Testis (tissue), 3 donors: ENCODE results near the gene MCF2L. TPM values are rescaled to one million over a fixed set of nuclear protein-coding genes. Genes with fewer than 3 reads are reported as not detected.

Source experiments
- DNase-seq: peaks from one replicate; pipeline ENCODE4 v3.0.0-alpha.2; 2019
- H3K27ac ChIP-seq, 2 donors: fragments of 200-600 bp; sonication (generic); one replicate each; pipeline ENCODE4 v1.5.1; 2019
- H3K27me3 ChIP-seq: fragments of 200-600 bp; sonication (generic); one replicate; pipeline ENCODE4 v1.5.1; 2019
- H3K36me3 ChIP-seq: fragments of 200-600 bp; sonication (generic); one replicate; pipeline ENCODE4 v1.5.1; 2017; ENCODE audit warnings: low read depth; ENCODE audit errors: missing control alignments
- H3K4me1 ChIP-seq: fragments of 200-600 bp; sonication (generic); one replicate; pipeline ENCODE4 v1.5.1; 2019
- H3K4me3 ChIP-seq, 2 donors: fragments of 200-600 bp; sonication (generic); one replicate each; pipeline ENCODE4 v1.5.1; 2017 to 2019
- H3K9me3 ChIP-seq: fragments of 200-600 bp; sonication (generic); one replicate; pipeline ENCODE4 v1.5.1; 2017
- POLR2A ChIP-seq: fragments of 450-650 bp; IDR thresholded peaks from one replicate; pipeline ENCODE4 v1.6.1; 2017; ENCODE audit warnings: antibody characterized with exemption, mild to moderate bottlenecking, moderate library complexity
- WGBS, 2 donors: methylation state at CpG; one replicate each; pipeline ENCODE4 v1.1.5; 2018; 5-methylcytosine and 5-hydroxymethylcytosine counted together
- intact Hi-C: fragments of 100-400 bp; cut with DNase I; formaldehyde crosslinking; loops from one replicate; pipeline ENCODE4 v1.15.1; 2023; ENCODE audit warnings: low total_unique reads
- polyA plus RNA-seq: library from polyadenylated mRNA; stranded (reverse); fragments of 350-450 nt; fragmentation: Illumina TruSeq; extraction: RNeasy Lipid Tissue Mini Kit (QIAGEN cat#74804); gene quantifications from one replicate; pipeline ENCODE4 v1.2.3, GENCODE V29; 2014; ENCODE audit warnings: low read depth, low replicate concordance; ENCODE audit not compliant: insufficient read depth
- total RNA-seq, 2 donors: library from RNA; depleted of rRNA; stranded (reverse); fragments of >200 nt; gene quantifications; one replicate each; pipeline ENCODE4 v1.2.3, GENCODE V29; 2016
- TF ChIP-seq, protein P1 (sequence below), 3 experiments: fragments of 450-650 bp in 2 of 3; fragments of 200-600 bp in 1 of 3; sonication (generic) in 1 of 3; IDR thresholded peaks; one replicate each; pipeline ENCODE4 v1.5.1; 2016 to 2019; ENCODE audit warnings: antibody characterized with exemption in 3 of 3, mild to moderate bottlenecking in 2 of 3, moderate library complexity in 1 of 3

The MCF2L gene
- total and polyA plus RNA-seq, 3 donors from 2014 or later = 5.0 to 17.6 (median 14.6) TPM

DNA sequence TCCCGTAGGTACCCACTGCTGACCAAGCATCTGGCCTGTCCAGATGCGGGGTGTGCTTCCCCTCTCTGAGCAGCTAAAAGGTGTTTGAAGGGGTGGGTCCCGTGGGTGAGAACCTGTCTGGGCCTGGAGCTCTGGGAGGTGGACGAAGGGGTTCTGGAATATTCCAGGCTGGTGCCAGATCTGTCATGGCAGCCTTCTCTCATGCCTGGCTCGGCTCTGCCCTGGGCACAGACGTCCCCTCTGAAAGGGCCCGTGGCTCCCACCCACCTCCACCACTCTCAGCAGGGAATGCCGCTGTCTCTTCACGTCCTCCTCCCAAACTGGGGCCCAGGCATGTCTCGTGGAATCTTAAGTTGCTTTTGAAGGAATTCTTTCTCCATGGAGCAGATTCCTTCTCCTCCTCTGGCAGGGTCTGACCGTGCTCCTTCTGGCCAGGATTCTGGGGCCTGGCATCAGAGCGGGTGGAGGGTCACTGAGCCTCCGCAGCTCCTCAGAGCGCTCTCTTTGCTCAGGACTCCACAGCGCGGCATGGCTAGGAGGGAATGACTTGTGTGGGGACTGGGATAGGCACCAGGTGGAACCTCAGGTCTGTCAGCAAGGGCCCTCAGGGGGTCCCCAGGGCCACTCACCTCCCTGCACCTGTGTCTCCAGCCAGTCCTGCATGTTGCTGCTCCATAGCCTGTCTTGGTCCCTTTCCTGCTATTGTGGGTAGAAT is 5.9 kb upstream of the MCF2L start:
- no peaks in the 10 kb centered on the region for H3K27me3 ChIP-seq
- H3K36me3 ChIP-seq = no peaks in the 10 kb centered on the region
- no peak for DNase-seq
- no peak for TF ChIP-seq POLR2A
- TF ChIP-seq, protein P1, sequence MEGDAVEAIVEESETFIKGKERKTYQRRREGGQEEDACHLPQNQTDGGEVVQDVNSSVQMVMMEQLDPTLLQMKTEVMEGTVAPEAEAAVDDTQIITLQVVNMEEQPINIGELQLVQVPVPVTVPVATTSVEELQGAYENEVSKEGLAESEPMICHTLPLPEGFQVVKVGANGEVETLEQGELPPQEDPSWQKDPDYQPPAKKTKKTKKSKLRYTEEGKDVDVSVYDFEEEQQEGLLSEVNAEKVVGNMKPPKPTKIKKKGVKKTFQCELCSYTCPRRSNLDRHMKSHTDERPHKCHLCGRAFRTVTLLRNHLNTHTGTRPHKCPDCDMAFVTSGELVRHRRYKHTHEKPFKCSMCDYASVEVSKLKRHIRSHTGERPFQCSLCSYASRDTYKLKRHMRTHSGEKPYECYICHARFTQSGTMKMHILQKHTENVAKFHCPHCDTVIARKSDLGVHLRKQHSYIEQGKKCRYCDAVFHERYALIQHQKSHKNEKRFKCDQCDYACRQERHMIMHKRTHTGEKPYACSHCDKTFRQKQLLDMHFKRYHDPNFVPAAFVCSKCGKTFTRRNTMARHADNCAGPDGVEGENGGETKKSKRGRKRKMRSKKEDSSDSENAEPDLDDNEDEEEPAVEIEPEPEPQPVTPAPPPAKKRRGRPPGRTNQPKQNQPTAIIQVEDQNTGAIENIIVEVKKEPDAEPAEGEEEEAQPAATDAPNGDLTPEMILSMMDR (IDR thresholded peaks at IDR 0.05) = no peak
- no peak overlapping the region for H3K4me3 ChIP-seq
- intact Hi-C loops = no loop called here
- no peak overlapping the region for H3K27ac ChIP-seq
- peaks cover 11% of the 10 kb centered on the region for H3K4me1 ChIP-seq
- 79 to 81% methylated on average over 14 to 16 of the region's 16 CpGs for WGBS, 2 donors
- H3K9me3 ChIP-seq = no peaks in the 10 kb centered on the region

DNA sequence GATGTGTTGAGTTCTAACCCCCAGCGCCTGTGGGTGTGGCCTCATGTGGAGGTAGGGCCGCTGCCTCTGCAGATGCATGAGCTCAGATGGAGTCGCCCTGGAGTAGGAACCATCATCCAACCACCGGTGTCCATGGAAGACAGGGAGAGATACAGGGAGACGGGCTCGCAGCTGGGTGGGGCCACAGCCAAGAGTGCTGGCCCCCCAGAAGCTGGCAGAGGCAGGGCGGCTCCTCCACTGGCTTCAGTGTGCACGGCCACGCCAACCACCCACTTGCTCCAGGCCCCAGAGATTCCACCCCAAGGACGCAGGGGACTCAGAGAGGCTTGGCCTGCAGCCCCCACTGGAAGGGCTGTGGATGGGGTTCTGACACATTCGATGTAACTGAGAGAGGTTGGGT is 5.4 kb upstream of the MCF2L start:
- no peaks in the 10 kb centered on the region for H3K9me3 ChIP-seq
- no peaks in the 10 kb centered on the region for H3K27me3 ChIP-seq
- H3K4me3 ChIP-seq = no peak overlapping the region
- intact Hi-C loops = no loop called here
- no peak overlapping the region for H3K27ac ChIP-seq
- no peak for TF ChIP-seq POLR2A
- TF ChIP-seq, protein P1 (IDR thresholded peaks at IDR 0.05) = no peak
- no peak for DNase-seq
- 93 to 95% methylated on average over 6 to 11 of the region's 11 CpGs for WGBS, 2 donors
- peaks cover 16% of the 10 kb centered on the region for H3K4me1 ChIP-seq
- no peaks in the 10 kb centered on the region for H3K36me3 ChIP-seq

DNA sequence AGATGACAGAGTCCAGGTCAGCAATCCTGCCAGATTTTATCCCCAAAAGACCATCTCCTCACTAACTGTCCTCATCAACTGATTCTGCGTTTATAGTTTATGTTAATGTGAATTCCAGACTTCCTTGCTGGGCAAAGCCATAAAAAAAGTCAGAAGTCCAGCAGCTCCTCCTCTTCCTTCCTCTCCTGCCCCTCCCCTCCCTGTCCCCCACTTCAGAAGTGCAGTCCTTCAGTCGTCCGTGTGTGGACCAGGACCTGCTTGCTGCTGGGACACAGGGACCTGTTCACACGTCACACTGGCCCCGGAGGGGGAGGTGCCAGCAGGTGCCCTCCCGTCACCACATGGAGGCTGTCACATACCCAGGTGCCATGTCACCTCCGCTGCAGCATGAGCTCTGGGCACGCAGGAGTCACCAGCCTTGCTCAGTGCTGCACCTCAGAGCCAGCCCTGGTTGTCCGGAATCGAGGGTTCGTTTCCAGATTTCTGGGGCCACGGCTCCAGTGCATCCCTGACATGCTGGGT is 4.0 kb upstream of the MCF2L start:
- Histone ChIP-seq H3K36me3 (no peaks in the 10 kb centered on the region), H3K27ac (no peak overlapping the region), H3K4me1 (peaks cover 12% of the 10 kb centered on the region), H3K4me3 (no peak overlapping the region), H3K27me3 (no peaks in the 10 kb centered on the region), H3K9me3 (no peaks in the 10 kb centered on the region)
- no peak for DNase-seq
- intact Hi-C loops = no loop called here
- WGBS, 2 donors = 71 to 79% methylated on average over 7 to 12 of the region's 12 CpGs
- no peak for TF ChIP-seq POLR2A
- TF ChIP-seq, protein P1 (IDR thresholded peaks at IDR 0.05) = no peak

DNA sequence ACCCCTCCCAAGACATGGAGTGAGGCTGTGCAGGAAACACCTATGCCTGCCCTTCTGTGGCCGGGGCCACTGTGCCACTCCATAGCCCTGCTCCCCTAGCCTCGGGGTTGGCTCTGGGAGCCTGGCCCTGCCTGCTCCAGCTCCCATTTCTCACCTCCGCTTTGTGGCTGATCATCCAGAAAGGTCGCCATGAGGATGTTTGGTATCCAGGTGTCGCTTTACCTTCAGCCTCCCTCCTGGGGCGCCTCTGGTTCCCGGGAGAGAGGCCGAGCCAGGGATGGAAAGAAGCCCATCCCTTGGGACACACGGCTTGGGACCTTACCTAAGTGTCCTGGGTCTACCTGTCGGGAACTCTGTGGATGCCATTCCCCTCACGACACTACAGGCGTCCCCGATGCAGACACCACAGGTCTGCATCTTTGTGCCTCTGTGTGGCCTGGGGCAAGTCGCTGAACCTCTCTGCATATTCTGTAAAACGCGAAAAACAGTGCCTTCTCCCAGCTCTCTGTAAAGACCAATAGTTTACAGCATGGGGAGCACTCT is 3.4 kb upstream of the MCF2L start:
- intact Hi-C loops = no loop called here

More for the DNA sequence above, 3.4 kb upstream of the MCF2L start:
- DNase-seq = no peak
- H3K27ac ChIP-seq = no peak overlapping the region
- no peaks in the 10 kb centered on the region for H3K9me3 ChIP-seq
- 88 to 94% methylated on average over 16 of the region's 16 CpGs for WGBS, 2 donors
- H3K36me3 ChIP-seq = no peaks in the 10 kb centered on the region
- TF ChIP-seq, protein P1 (IDR thresholded peaks at IDR 0.05) = no peak
- no peak for TF ChIP-seq POLR2A
- no peaks in the 10 kb centered on the region for H3K27me3 ChIP-seq
- peaks cover 16% of the 10 kb centered on the region for H3K4me1 ChIP-seq
- H3K4me3 ChIP-seq = no peak overlapping the region
